HS-5 (cell line): Measurements from ENCODE around the gene RBM15B.
"Not testable (repeated sequence)": the region's sequence is repeated elsewhere in the genome, so short reads cannot be mapped to it uniquely, and the experiment has no call there.

Source experiments
- DNase-seq: peaks from one replicate; pipeline ENCODE4 v3.0.0-alpha.2; 2012; ENCODE audit warnings: low read depth

Gene RBM15B

DNA sequence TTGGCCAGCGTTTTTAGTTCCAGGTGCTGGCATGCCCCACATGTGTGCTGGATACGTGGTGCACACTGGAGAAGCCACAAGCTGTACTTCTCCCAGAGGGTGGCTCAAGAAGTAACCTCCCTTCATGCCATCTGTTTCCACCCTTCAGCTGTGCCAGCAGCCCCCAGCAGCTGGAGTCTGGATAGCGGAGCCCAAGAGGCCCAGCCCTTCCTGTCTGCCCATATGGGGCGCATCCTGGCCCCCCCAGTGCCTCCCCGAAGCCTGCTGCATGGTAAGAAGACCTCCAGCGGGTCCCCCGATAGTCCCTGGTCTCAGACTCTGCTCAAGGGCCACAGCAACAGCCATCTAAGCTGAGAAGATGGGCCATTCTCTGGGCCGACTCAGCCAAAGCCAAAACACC lies 11.8 kb upstream of the RBM15B start:
- DNase-seq: no peak

- DNase-seq: no peak
Measured at GRCh38 chr3:51379746-51380455, 11.2 kb upstream of the RBM15B start.

DNA sequence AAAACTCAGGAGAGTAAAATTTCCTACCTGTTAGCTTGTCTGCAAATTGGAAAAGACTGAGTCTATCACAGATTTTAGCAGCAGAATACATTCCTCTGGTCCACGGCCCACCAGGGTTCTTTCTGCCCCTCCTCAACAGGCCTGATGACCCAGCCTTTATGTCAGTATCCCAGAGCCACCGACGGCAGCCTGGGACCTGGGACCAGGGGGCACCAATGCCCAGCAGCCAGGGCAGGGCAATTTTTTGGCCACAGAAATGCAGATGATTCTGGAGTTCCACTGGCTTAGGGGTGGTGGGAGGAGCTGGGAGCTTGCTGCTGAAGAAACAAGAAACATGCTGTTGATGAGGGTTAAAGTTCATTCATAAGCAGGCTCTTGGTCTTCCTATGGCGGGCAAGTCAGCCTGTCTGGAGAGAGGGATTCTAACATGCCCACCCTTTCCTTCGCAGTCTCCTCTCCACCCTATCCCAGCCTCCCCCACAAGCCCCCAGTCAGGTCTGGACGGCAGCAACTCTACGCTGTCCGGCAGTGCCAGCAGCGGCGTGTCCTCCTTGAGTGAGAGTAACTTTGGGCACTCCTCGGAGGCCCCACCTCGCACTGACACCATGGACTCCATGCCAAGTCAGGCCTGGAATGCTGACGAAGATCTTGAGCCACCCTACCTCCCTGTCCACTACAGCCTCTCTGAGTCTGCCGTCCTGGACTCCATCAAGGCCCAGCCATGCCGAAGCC lies 10.3 kb upstream of the RBM15B start:
- no peak for DNase-seq

DNA sequence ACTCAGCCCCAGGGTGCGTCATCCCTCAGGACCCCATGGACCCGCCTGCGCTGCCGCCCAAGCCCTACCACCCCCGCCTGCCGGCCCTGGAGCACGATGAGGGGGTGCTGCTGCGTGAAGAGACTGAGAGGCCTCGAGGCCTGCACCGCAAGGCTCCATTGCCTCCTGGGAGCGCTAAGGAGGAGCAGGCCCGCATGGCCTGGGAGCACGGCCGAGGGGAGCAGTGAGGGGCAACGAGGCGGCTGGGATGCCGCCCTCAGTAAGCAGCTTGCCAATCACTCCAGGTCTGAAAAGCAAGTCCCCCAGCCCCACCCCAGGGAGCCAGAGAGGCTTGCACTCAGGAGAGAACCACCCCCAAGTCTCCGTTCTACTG lies 9.8 kb upstream of the RBM15B start:
- DNase-seq: no peak

GRCh38 chr3:51382076-51382745 lies 8.9 kb upstream of the RBM15B start:
- DNase-seq: no peak

DNA sequence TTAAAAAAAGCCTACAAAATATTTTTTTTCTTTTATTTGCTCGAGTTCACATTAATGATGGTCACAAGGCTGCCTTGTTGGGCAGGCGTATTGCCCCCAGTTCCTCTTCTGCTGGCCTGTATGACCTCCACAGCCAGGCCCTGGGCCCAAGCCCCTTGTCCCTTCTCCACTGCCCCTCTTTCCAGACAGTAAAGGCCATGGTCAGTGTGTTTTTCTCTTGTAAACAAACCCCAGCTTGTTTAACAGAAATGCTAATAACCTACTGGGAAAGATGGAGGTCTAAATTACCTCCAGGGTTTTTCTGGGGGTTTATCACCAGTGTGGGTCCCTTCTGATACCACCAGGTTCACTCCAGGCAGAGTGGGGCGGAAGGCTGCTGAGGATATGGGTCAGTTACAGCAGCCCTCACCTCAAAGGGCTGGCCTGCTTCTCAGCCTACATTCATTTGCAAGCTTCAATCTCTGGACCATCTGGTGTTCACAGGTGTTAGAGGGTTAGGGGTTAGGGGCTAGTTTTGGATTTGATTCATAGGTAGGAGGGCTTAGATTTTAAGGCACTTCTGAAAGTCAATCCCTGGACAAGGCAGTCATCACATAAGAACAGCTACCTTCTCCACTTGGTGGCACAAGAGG lies 8.0 kb upstream of the RBM15B start:
- DNase-seq: no peak

DNA sequence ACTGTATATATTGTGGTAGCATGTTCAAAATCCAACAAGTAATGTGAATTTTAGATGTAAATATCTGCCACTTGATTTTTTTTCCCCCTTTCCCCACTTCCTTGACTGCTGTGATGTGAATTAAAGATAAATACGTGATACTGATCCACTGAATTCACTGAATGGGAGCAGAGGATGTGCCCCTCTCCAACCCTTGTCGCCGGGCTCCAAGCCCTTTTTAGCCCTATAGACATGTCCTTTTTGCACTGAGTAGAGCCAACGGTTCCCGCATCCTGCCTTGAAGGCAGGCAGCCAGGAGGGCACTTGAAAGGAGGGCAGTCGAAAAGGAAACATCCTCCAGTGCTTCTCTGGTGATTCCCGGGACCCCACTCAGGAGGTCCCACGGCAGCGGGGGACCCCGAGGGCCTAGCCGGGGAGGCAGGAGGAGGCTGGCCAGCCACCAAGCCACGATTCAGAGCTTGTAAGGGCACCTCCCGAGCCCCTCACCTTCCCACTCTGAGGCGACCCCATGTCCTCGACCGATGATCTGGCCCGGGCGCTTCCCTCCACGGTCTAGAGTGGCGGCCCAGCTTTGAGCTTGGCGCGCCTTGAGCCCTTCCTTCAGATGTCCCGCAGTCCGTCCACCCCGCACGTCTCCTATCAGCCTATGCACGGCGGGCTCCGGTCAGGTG lies 6.9 kb upstream of the RBM15B start:
- DNase-seq: no peak

DNA sequence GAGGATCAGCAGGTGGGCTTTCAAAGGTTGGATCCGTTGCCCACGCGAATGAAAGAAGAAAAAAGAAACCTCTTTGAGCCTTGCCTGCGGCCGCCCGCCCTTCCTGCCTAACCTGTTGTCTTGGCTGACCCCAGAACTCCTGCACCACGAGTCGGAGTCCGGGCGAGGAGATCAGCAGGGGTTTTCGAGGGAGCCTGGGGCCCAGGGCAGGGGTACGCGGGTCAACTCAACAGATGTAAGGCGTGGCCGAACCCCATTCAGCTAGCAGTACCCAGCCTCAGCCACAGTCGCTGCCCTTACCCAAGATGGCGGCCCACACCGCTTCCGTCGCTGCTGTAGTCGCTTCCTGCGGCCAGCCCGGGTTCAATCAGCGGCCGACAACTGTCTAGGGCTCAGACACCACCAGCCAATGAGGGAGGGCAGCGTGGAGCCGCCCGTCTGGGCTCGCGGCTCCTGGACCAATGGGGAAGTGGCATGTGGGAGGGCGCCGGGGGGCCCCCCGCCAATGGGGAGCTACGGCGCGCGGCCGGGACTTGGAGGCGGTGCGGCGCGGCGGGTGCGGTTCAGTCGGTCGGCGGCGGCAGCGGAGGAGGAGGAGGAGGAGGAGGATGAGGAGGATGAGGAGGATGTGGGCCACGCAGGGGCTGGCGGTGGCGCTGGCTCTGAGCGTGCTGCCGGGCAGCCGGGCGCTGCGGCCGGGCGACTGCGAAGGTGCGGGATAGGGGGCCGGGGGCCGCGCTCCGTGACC lies 6.2 kb upstream of the RBM15B start, which contains the start of gene MANF:
TSS of gene MANF (plus strand) at position 566 of the 748 bp plus-strand sequence. CDS start at position 618, 52 bp downstream.
- DNase-seq: peak; percentile 84

- DNase-seq: no peak
Measured at GRCh38 chr3:51385621-51386091, 5.4 kb upstream of the RBM15B start.

DNA sequence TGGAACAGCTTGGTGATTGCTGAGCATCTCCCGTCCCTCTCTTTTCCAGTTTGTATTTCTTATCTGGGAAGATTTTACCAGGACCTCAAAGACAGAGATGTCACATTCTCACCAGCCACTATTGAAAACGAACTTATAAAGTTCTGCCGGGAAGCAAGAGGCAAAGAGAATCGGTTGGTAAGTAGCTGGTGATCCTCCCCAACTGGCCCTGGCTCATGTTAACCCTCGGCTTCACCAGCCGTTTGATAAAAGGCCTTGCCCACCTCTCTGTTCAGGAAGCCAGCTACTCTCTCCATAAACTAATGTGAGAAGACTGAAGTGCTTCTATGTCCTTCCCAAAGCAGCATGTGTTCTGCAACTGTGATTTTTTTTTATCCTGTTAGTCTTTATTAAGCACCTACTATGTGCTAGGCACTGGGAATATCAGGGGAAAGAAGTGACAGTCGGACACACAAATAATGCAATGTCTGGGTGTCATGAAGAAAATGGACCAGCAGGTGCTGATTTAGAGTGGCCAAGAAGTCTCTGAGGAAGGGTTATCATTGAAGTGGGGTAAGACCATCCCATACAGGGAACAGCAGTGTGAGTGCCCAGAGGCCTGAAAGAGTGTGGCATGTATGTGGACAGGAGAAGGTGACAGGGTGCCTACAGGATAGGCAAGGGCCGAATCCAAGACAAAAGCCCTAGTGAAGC lies 4.8 kb upstream of the RBM15B start:
- no peak for DNase-seq

DNA sequence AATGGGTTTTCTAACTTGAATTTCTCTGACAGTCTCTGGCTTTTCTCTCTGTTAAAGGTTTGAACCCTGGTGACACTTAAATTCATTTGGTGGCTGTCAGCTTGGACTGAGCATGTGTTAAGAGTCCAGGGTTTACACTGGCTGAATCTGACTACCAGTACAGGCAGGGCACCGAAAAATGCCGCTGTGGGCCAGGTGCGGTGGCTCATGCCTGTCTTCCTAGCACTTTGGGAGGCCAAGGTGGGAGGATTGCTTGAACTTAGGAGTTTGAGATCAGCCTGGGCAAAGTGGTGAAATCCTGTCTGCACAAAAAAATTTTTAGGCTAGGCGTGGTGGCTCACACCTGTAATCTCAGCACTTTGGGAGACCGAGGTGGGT lies 4.2 kb upstream of the RBM15B start:
- DNase-seq: no peak

GRCh38 chr3:51387281-51387680 lies 3.8 kb upstream of the RBM15B start:
- not testable (repeated sequence) for DNase-seq

GRCh38 chr3:51388286-51389029 lies 2.6 kb upstream of the RBM15B start:
- no peak for DNase-seq

GRCh38 chr3:51389423-51390183 lies 1.5 kb upstream of the RBM15B start:
- no peak for DNase-seq

GRCh38 chr3:51390246-51391074 lies 625 bp upstream of the RBM15B start:
- no peak for DNase-seq

DNA sequence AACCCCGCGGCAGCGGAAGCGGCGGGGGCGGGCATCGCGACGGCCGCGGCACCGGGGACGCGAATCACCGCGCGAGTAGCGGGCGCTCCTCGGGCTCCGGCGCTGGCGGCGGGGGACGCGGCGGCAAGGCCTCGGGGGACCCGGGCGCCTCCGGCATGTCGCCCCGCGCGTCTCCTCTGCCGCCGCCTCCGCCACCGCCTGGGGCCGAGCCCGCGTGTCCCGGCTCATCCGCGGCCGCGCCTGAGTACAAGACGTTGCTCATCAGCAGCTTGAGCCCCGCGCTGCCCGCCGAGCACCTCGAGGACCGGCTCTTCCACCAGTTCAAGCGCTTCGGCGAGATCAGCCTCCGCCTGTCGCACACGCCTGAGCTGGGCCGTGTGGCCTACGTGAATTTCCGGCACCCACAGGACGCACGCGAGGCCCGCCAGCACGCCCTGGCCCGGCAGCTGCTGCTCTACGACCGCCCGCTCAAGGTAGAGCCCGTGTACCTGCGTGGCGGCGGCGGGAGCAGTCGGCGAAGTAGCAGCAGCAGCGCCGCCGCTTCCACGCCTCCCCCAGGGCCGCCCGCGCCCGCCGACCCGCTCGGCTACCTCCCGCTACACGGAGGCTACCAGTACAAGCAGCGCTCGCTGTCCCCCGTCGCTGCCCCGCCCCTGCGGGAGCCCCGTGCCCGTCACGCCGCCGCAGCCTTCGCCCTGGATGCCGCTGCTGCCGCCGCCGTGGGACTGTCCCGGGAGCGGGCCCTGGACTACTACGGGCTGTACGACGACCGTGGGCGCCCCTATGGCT lies 675 bp downstream of the RBM15B start:
- no peak for DNase-seq

- DNase-seq: no peak
Measured at GRCh38 chr3:51392355-51393133, 1.5 kb downstream of the RBM15B start.
